Brain microvascular endothelial cell (primary cell): ENCODE measurements around the gene C1QTNF9B.
"Not testable (repeated sequence)": the region's sequence is repeated elsewhere in the genome, so short reads cannot be mapped to it uniquely, and the experiment has no call there.

Experiments used
- DNase-seq: peaks from one replicate; pipeline ENCODE4 v3.0.0-alpha.2; 2020
- H3K27ac ChIP-seq: fragments of 250-450 bp; sonication (Bioruptor Pico); 2 replicates; pipeline ENCODE4 v1.5.1; 2020; ENCODE audit warnings: mild to moderate bottlenecking, moderate library complexity
- H3K27me3 ChIP-seq: fragments of 250-450 bp; sonication (Bioruptor Pico); replicated peaks from 2 replicates; pipeline ENCODE4 v1.5.1; 2020; ENCODE audit warnings: mild to moderate bottlenecking
- H3K36me3 ChIP-seq: fragments of 250-450 bp; sonication (Bioruptor Pico); replicated peaks from 2 replicates; pipeline ENCODE4 v1.5.1; 2020; ENCODE audit warnings: mild to moderate bottlenecking
- H3K4me3 ChIP-seq: 2 replicates; pipeline ENCODE4 v1.5.1; 2011; ENCODE audit warnings: low read depth, mild to moderate bottlenecking, control low read depth, low read length, moderate library complexity
- CTCF ChIP-seq: IDR thresholded peaks from 2 replicates; pipeline ENCODE4 v1.5.1; 2011; ENCODE audit warnings: low read depth, mild to moderate bottlenecking, moderate library complexity, low read length, control low read depth, inconsistent platforms; ENCODE audit errors: missing control alignments
- in situ Hi-C: cut with HindIII; loops from 2 replicates; pipeline ENCODE4 v1.10.0; 2017; ENCODE audit warnings: low sequenced_read_pairs, low pct_ligation_motif_present

C1QTNF9B gene

GRCh38 chr13:23902975-23903905 is 5.9 kb upstream of the C1QTNF9B start:
- DNase-seq = no peak
- in situ Hi-C loops = no loop called here

GRCh38 chr13:23901365-23901764 is 4.1 kb upstream of the C1QTNF9B start:
- no peaks in the 10 kb centered on the region for H3K36me3 ChIP-seq
- in situ Hi-C loops = no loop called here
- no peak for TF ChIP-seq CTCF
- DNase-seq = peak; percentile 44
- H3K27me3 ChIP-seq = no peaks in the 10 kb centered on the region
- no peak overlapping the region for H3K27ac ChIP-seq
- no peak overlapping the region for H3K4me3 ChIP-seq

More at GRCh38 chr13:23902975-23903905, 5.9 kb upstream of the C1QTNF9B start:
- H3K4me3 ChIP-seq = peak overlapping the region; percentile 32
- H3K36me3 ChIP-seq = no peaks in the 10 kb centered on the region
- H3K27me3 ChIP-seq = no peaks in the 10 kb centered on the region
- TF ChIP-seq CTCF = no peak
- no peak overlapping the region for H3K27ac ChIP-seq

GRCh38 chr13:23899555-23899954 is 2.3 kb upstream of the C1QTNF9B start:
- in situ Hi-C loops = no loop called here
- DNase-seq = peak; percentile 64

GRCh38 chr13:23898101-23898500 is 799 bp upstream of the C1QTNF9B start:
- DNase-seq = no peak
- H3K27ac ChIP-seq = no peak overlapping the region
- TF ChIP-seq CTCF = no peak
- H3K4me3 ChIP-seq = no peak overlapping the region
- H3K27me3 ChIP-seq = no peaks in the 10 kb centered on the region
- H3K36me3 ChIP-seq = no peaks in the 10 kb centered on the region
- in situ Hi-C loops = no loop called here

More at GRCh38 chr13:23899555-23899954, 2.3 kb upstream of the C1QTNF9B start:
- H3K27me3 ChIP-seq = no peaks in the 10 kb centered on the region
- H3K27ac ChIP-seq = no peak overlapping the region
- no peak overlapping the region for H3K4me3 ChIP-seq
- peak; percentile 68 for TF ChIP-seq CTCF
- no peaks in the 10 kb centered on the region for H3K36me3 ChIP-seq

- DNase-seq, H3K4me3 ChIP-seq, H3K36me3 ChIP-seq, H3K27ac ChIP-seq, H3K27me3 ChIP-seq, in situ Hi-C loops: not testable (repeated sequence)
Observed at GRCh38 chr13:23894746-23895145, 2.6 kb downstream of the C1QTNF9B start.

- H3K36me3 ChIP-seq, H3K27ac ChIP-seq, H3K4me3 ChIP-seq, H3K27me3 ChIP-seq, in situ Hi-C loops, DNase-seq: not testable (repeated sequence)
Observed at GRCh38 chr13:23893791-23894190, 3.5 kb downstream of the C1QTNF9B start.
